Measurements from ENCODE around the gene PLEKHA7.
A peak's percentile ranks its signal among the peaks of the same experiment; 100 is the strongest.

Gene PLEKHA7

GRCh38 chr11:16926883-16927626 lies 87.2 kb downstream of the PLEKHA7 start:
- TF ChIP-seq OSR1 (CRISPR knock-in tag; IDR thresholded peaks at IDR 0.05) (no peak), POU6F1 (CRISPR knock-in tag; IDR thresholded peaks at IDR 0.05; ENCODE audit: borderline replicate concordance, low read depth) (no peak)
- ATAC-seq: no peak

- TF ChIP-seq ZC3H10 (CRISPR knock-in tag; IDR thresholded peaks at IDR 0.05) (no peak), ZFP3 (CRISPR knock-in tag; IDR thresholded peaks at IDR 0.05) (no peak), ZNF565 (CRISPR knock-in tag; conservative IDR thresholded peaks at IDR 0.05; ENCODE audit: low read depth) (no peak), TCF4 (CRISPR knock-in tag; IDR thresholded peaks at IDR 0.05; ENCODE audit: borderline replicate concordance) (no peak), ARNTL (CRISPR knock-in tag; IDR thresholded peaks at IDR 0.05; ENCODE audit: borderline replicate concordance, low read depth) (no peak), ESRRG (CRISPR knock-in tag; IDR thresholded peaks at IDR 0.05) (no peak), SNAI2 (CRISPR knock-in tag; IDR thresholded peaks at IDR 0.05) (no peak)
- peak; percentile 90 for ATAC-seq
These were observed 88.6 kb downstream of the PLEKHA7 start for GRCh38 chr11:16925561-16926065.

- ATAC-seq: peak; percentile 71
- no peak for TF ChIP-seq OSR1 (CRISPR knock-in tag; IDR thresholded peaks at IDR 0.05)
- TF ChIP-seq ZFP3 (CRISPR knock-in tag; IDR thresholded peaks at IDR 0.05): no peak
- no peak for TF ChIP-seq PATZ1 (CRISPR knock-in tag; IDR thresholded peaks at IDR 0.05; ENCODE audit: borderline replicate concordance)
- TF ChIP-seq CSRNP3 (CRISPR knock-in tag; IDR thresholded peaks at IDR 0.05): no peak
- no peak for TF ChIP-seq ESRRG (CRISPR knock-in tag; IDR thresholded peaks at IDR 0.05)
- TF ChIP-seq ZNF8 (CRISPR knock-in tag; IDR thresholded peaks at IDR 0.05): no peak
These were observed 89.2 kb downstream of the PLEKHA7 start for GRCh38 chr11:16924826-16925560.

GRCh38 chr11:16924462-16924825 lies 89.8 kb downstream of the PLEKHA7 start:
- no peak for ATAC-seq
- TF ChIP-seq ZNF8 (CRISPR knock-in tag; IDR thresholded peaks at IDR 0.05) (no peak), TSHZ2 (CRISPR knock-in tag; IDR thresholded peaks at IDR 0.05) (no peak), RARB (CRISPR knock-in tag; IDR thresholded peaks at IDR 0.05) (no peak), POU6F1 (CRISPR knock-in tag; IDR thresholded peaks at IDR 0.05; ENCODE audit: borderline replicate concordance, low read depth) (no peak), ZC3H10 (CRISPR knock-in tag; IDR thresholded peaks at IDR 0.05) (no peak), OSR1 (CRISPR knock-in tag; IDR thresholded peaks at IDR 0.05) (no peak), PPARA (CRISPR knock-in tag; IDR thresholded peaks at IDR 0.05; ENCODE audit: borderline replicate concordance) (no peak), ARNTL (CRISPR knock-in tag; IDR thresholded peaks at IDR 0.05; ENCODE audit: borderline replicate concordance, low read depth) (no peak), SNAI2 (CRISPR knock-in tag; IDR thresholded peaks at IDR 0.05) (no peak), ZFP3 (CRISPR knock-in tag; IDR thresholded peaks at IDR 0.05) (no peak), GLIS3 (CRISPR knock-in tag; IDR thresholded peaks at IDR 0.05) (no peak), TCF4 (CRISPR knock-in tag; IDR thresholded peaks at IDR 0.05; ENCODE audit: borderline replicate concordance) (no peak), ZNF565 (CRISPR knock-in tag; conservative IDR thresholded peaks at IDR 0.05; ENCODE audit: low read depth) (no peak), TOX (CRISPR knock-in tag; IDR thresholded peaks at IDR 0.05; ENCODE audit: borderline replicate concordance) (no peak), ZNF70 (CRISPR knock-in tag; IDR thresholded peaks at IDR 0.05) (no peak), CREB5 (CRISPR knock-in tag; IDR thresholded peaks at IDR 0.05; ENCODE audit: low read depth) (no peak), CSRNP3 (CRISPR knock-in tag; IDR thresholded peaks at IDR 0.05) (no peak), ESRRG (CRISPR knock-in tag; IDR thresholded peaks at IDR 0.05) (no peak)

Measured in SK-N-SH treated with all-trans-retinoic acid at 6 μM for 48 hours (cell line).